Stimulated activated memory B cell treated with anti-CD40 and anti-IgM and Interleukin-4, amounts not matched to agents 10 μg/mL and 1 μg/mL and 100 μg/mL, for 72 hours (primary cell): ENCODE results near the gene IL37.
"Not testable (repeated sequence)": the region's sequence is repeated elsewhere in the genome, so short reads cannot be mapped to it uniquely, and the experiment has no call there.

Source experiments
- ATAC-seq: fragments of 150-1000 bp; cut with Tn5 transposase; 2 replicates; pipeline ENCODE4 v1.10.0; 2021
- H3K27ac Mint-ChIP-seq: one replicate; pipeline ENCODE4 v1.8.0; 2022; ENCODE audit warnings: mild to moderate bottlenecking, mixed read lengths
- H3K27me3 Mint-ChIP-seq: one replicate; pipeline ENCODE4 v1.8.0; 2022; ENCODE audit warnings: mixed read lengths
- H3K36me3 Mint-ChIP-seq: one replicate; pipeline ENCODE4 v1.8.0; 2022; ENCODE audit warnings: mixed read lengths
- H3K4me1 Mint-ChIP-seq: one replicate; pipeline ENCODE4 v1.8.0; 2022; ENCODE audit warnings: mixed read lengths
- H3K4me3 Mint-ChIP-seq: one replicate; pipeline ENCODE4 v1.8.0; 2022; ENCODE audit warnings: mild to moderate bottlenecking, moderate library complexity, mixed read lengths
- H3K9me3 Mint-ChIP-seq: one replicate; pipeline ENCODE4 v1.8.0; 2022; ENCODE audit warnings: mixed read lengths

The IL37 gene

GRCh38 chr2:112907001-112907949 is 3.7 kb upstream of the IL37 start:
- Mint-ChIP-seq H3K27me3 (peaks cover 10% of the 10 kb centered on the region), H3K9me3 (peaks cover 8% of the 10 kb centered on the region), H3K36me3 (no peaks in the 10 kb centered on the region), H3K4me3 (no peak overlapping the region), H3K27ac (no peak overlapping the region), H3K4me1 (no peaks in the 10 kb centered on the region)
- ATAC-seq, result no peak

GRCh38 chr2:112908559-112908958 is 2.4 kb upstream of the IL37 start:
- not testable (repeated sequence) for ATAC-seq, H3K4me3 Mint-ChIP-seq, H3K27me3 Mint-ChIP-seq, H3K36me3 Mint-ChIP-seq, H3K27ac Mint-ChIP-seq, H3K4me1 Mint-ChIP-seq, H3K9me3 Mint-ChIP-seq

GRCh38 chr2:112910219-112910618 is 746 bp upstream of the IL37 start:
- no peak for ATAC-seq
- Mint-ChIP-seq H3K36me3 (no peaks in the 10 kb centered on the region), H3K4me1 (no peaks in the 10 kb centered on the region), H3K27ac (no peak overlapping the region), H3K4me3 (no peak overlapping the region), H3K27me3 (peaks cover 2% of the 10 kb centered on the region), H3K9me3 (peaks cover 8% of the 10 kb centered on the region)

- Mint-ChIP-seq H3K27ac (no peak overlapping the region), H3K9me3 (peaks cover 8% of the 10 kb centered on the region), H3K4me3 (no peak overlapping the region), H3K36me3 (no peaks in the 10 kb centered on the region), H3K4me1 (no peaks in the 10 kb centered on the region), H3K27me3 (no peaks in the 10 kb centered on the region)
- no peak for ATAC-seq
Observed at GRCh38 chr2:112912403-112912802, 1.4 kb downstream of the IL37 start.

- Mint-ChIP-seq H3K9me3 (peaks cover 6% of the 10 kb centered on the region), H3K27me3 (peaks cover 10% of the 10 kb centered on the region), H3K27ac (no peak overlapping the region), H3K4me3 (no peak overlapping the region), H3K4me1 (no peaks in the 10 kb centered on the region), H3K36me3 (no peaks in the 10 kb centered on the region)
- ATAC-seq, result no peak
Observed at GRCh38 chr2:112915300-112916144, 4.6 kb downstream of the IL37 start.

- Mint-ChIP-seq H3K27ac (no peak overlapping the region), H3K9me3 (peaks cover 6% of the 10 kb centered on the region)
- no peak for ATAC-seq
Observed at GRCh38 chr2:112916145-112916571, 5.2 kb downstream of the IL37 start.

GRCh38 chr2:112916625-112917247 is 5.8 kb downstream of the IL37 start:
- Mint-ChIP-seq H3K27ac (no peak overlapping the region), H3K9me3 (peaks cover 6% of the 10 kb centered on the region), H3K27me3 (peaks cover 10% of the 10 kb centered on the region), H3K4me3 (no peak overlapping the region), H3K4me1 (no peaks in the 10 kb centered on the region), H3K36me3 (no peaks in the 10 kb centered on the region)
- ATAC-seq, result no peak

More at GRCh38 chr2:112916145-112916571, 5.2 kb downstream of the IL37 start:
- Mint-ChIP-seq H3K4me1 (no peaks in the 10 kb centered on the region), H3K27me3 (peaks cover 10% of the 10 kb centered on the region), H3K4me3 (no peak overlapping the region), H3K36me3 (no peaks in the 10 kb centered on the region)

- ATAC-seq, result no peak
- Mint-ChIP-seq H3K27me3 (peaks cover 10% of the 10 kb centered on the region), H3K4me3 (no peak overlapping the region), H3K27ac (no peak overlapping the region), H3K9me3 (peaks cover 6% of the 10 kb centered on the region), H3K36me3 (no peaks in the 10 kb centered on the region), H3K4me1 (no peaks in the 10 kb centered on the region)
Observed at GRCh38 chr2:112917856-112918255, 6.9 kb downstream of the IL37 start.

GRCh38 chr2:112918256-112918655 is 7.3 kb downstream of the IL37 start:
- Mint-ChIP-seq H3K36me3 (no peaks in the 10 kb centered on the region), H3K9me3 (peaks cover 6% of the 10 kb centered on the region), H3K27ac (no peak overlapping the region), H3K4me3 (no peak overlapping the region), H3K27me3 (peaks cover 10% of the 10 kb centered on the region), H3K4me1 (no peaks in the 10 kb centered on the region)
- no peak for ATAC-seq

- H3K4me3 Mint-ChIP-seq, result no peak overlapping the region
- no peaks in the 10 kb centered on the region for H3K36me3 Mint-ChIP-seq
- no peaks in the 10 kb centered on the region for H3K4me1 Mint-ChIP-seq
- no peak for ATAC-seq
- peaks cover 6% of the 10 kb centered on the region for H3K9me3 Mint-ChIP-seq
- no peak overlapping the region for H3K27ac Mint-ChIP-seq
- peaks cover 10% of the 10 kb centered on the region for H3K27me3 Mint-ChIP-seq
Observed at GRCh38 chr2:112919086-112919485, 8.1 kb downstream of the IL37 start.

GRCh38 chr2:112920923-112921532 is 10.1 kb downstream of the IL37 start:
- ATAC-seq, result no peak
- Mint-ChIP-seq H3K4me1 (peaks cover 12% of the 10 kb centered on the region), H3K4me3 (no peak overlapping the region), H3K27ac (no peak overlapping the region), H3K36me3 (no peaks in the 10 kb centered on the region), H3K27me3 (peaks cover 10% of the 10 kb centered on the region), H3K9me3 (peaks cover 6% of the 10 kb centered on the region)

GRCh38 chr2:112921982-112922381 is 11.0 kb downstream of the IL37 start:
- ATAC-seq, result no peak
- H3K4me3 Mint-ChIP-seq, result no peak overlapping the region
- peaks cover 12% of the 10 kb centered on the region for H3K4me1 Mint-ChIP-seq
- H3K9me3 Mint-ChIP-seq, result peaks cover 6% of the 10 kb centered on the region
- peaks cover 10% of the 10 kb centered on the region for H3K27me3 Mint-ChIP-seq
- H3K36me3 Mint-ChIP-seq, result no peaks in the 10 kb centered on the region
- H3K27ac Mint-ChIP-seq, result no peak overlapping the region

GRCh38 chr2:112923237-112923966 is 12.4 kb downstream of the IL37 start:
- no peaks in the 10 kb centered on the region for H3K36me3 Mint-ChIP-seq
- peaks cover 18% of the 10 kb centered on the region for H3K27me3 Mint-ChIP-seq
- peaks cover 6% of the 10 kb centered on the region for H3K9me3 Mint-ChIP-seq
- H3K27ac Mint-ChIP-seq, result no peak overlapping the region
- no peak for ATAC-seq
- no peak overlapping the region for H3K4me3 Mint-ChIP-seq
- H3K4me1 Mint-ChIP-seq, result peaks cover 12% of the 10 kb centered on the region

- Mint-ChIP-seq H3K36me3 (no peaks in the 10 kb centered on the region), H3K27me3 (peaks cover 20% of the 10 kb centered on the region), H3K4me3 (no peak overlapping the region), H3K27ac (no peak overlapping the region), H3K9me3 (peaks cover 6% of the 10 kb centered on the region), H3K4me1 (peaks cover 12% of the 10 kb centered on the region)
- no peak for ATAC-seq
Observed at GRCh38 chr2:112923967-112924338, 13.0 kb downstream of the IL37 start.
